Ovary (tissue), 3 donors: ENCODE measurements around the gene DNMT3A.

Experiments
- EP300 ChIP-seq: sonication (generic); formaldehyde crosslinking; IDR thresholded peaks from one replicate; pipeline ENCODE4 v1.6.1; 2017; ENCODE audit warnings: antibody characterized with exemption
- POLR2A ChIP-seq: fragments of 450-650 bp; IDR thresholded peaks from one replicate; pipeline ENCODE4 v1.6.1; 2017; ENCODE audit warnings: antibody characterized with exemption, mild to moderate bottlenecking, moderate library complexity
- TF ChIP-seq, protein P1 (sequence below), 3 donors: fragments of 450-650 bp in 2 of 3; fragments of 200-600 bp in 1 of 3; IDR thresholded peaks; one replicate each; pipeline versions ENCODE4 v1.5.1 to v1.8.0; 2016 to 2022; ENCODE audit warnings: antibody characterized with exemption in 3 of 3, mild to moderate bottlenecking in 1 of 3
- donor health status: DM: no; HTN: no; CAD: no.

DNA sequence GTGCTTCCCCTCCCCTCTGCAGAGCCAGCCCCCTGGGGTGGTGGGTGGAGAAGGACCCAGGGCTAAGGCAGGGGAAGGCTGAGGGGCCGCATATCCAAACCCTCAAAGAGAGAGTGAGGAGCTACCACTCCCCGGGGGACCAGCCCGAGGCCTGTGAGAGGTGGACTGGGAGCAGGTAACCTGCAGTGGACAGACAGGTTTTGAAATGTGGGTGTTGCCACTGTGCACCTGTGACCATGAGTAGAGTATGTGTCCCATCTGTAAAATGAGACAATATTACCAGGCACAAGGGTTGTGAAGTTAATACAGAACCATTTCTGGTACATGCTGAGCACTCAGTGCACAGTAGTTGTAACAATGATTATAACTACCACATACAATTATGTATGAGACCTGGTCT, 122.1 kb downstream of the DNMT3A start:
- TF ChIP-seq, protein P1, sequence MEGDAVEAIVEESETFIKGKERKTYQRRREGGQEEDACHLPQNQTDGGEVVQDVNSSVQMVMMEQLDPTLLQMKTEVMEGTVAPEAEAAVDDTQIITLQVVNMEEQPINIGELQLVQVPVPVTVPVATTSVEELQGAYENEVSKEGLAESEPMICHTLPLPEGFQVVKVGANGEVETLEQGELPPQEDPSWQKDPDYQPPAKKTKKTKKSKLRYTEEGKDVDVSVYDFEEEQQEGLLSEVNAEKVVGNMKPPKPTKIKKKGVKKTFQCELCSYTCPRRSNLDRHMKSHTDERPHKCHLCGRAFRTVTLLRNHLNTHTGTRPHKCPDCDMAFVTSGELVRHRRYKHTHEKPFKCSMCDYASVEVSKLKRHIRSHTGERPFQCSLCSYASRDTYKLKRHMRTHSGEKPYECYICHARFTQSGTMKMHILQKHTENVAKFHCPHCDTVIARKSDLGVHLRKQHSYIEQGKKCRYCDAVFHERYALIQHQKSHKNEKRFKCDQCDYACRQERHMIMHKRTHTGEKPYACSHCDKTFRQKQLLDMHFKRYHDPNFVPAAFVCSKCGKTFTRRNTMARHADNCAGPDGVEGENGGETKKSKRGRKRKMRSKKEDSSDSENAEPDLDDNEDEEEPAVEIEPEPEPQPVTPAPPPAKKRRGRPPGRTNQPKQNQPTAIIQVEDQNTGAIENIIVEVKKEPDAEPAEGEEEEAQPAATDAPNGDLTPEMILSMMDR (IDR thresholded peaks at IDR 0.05), result no peak
- no peak for TF ChIP-seq POLR2A
- no peak for TF ChIP-seq EP300
